Kidney (tissue), 14 donors: ENCODE measurements around the gene CIRBP. TPM values are rescaled to one million over a fixed set of nuclear protein-coding genes. Genes with fewer than 3 reads are reported as not detected.

ENCODE experiments used
- DNase-seq, 5 donors: peaks; one replicate each; pipeline ENCODE4 v3.0.0-alpha.2; 2013 to 2020
- FAIRE-seq: peaks from 2 replicates; lab custom pipeline; 2012; peaks lifted over from hg19 to GRCh38; lab: Jason Lieb, UNC
- H3K27ac ChIP-seq, 2 donors: one replicate each; pipeline ENCODE4 v1.7.0; 2013; ENCODE audit warnings: low read depth in 2 of 2, low read length in 2 of 2, inconsistent platforms in 1 of 2
- H3K27me3 ChIP-seq: one replicate; pipeline ENCODE4 v1.7.1; 2013; ENCODE audit warnings: low read length, inconsistent platforms; ENCODE audit not compliant: control insufficient read depth, insufficient read depth
- H3K36me3 ChIP-seq, 3 donors: one replicate each; pipeline versions ENCODE4 v1.7.0 to v1.7.1; 2013; ENCODE audit warnings: low read length in 3 of 3, control low read depth in 1 of 3, inconsistent platforms in 1 of 3; ENCODE audit not compliant: insufficient read depth in 3 of 3, control insufficient read depth in 2 of 3
- H3K4me1 ChIP-seq, 3 donors: one replicate each; pipeline versions ENCODE4 v1.7.0 to v1.7.1; 2013; ENCODE audit warnings: low read length in 3 of 3, inconsistent platforms in 1 of 3, low read depth in 1 of 3; ENCODE audit not compliant: control insufficient read depth in 2 of 3, insufficient read depth in 2 of 3
- H3K4me3 ChIP-seq, 3 donors: one replicate each; pipeline versions ENCODE4 v1.7.0 to v1.8.1; 2013; ENCODE audit warnings: low read length in 3 of 3, control low read depth in 1 of 3, inconsistent platforms in 1 of 3
- H3K9ac ChIP-seq, 3 donors: one replicate each; pipeline versions ENCODE4 v1.7.0 to v1.7.1; 2013; ENCODE audit warnings: low read length in 3 of 3, control low read depth in 1 of 3, inconsistent platforms in 1 of 3
- H3K9me3 ChIP-seq, 3 donors: one replicate each; pipeline versions ENCODE4 v1.7.0 to v1.7.1; 2013; ENCODE audit warnings: low read length in 3 of 3, control low read depth in 1 of 3, inconsistent platforms in 1 of 3; ENCODE audit not compliant: control insufficient read depth in 2 of 3, insufficient read depth in 1 of 3
- CTCF ChIP-seq: IDR thresholded peaks from 3 replicates; pipeline ENCODE4 v1.5.1; 2012; ENCODE audit warnings: mild to moderate bottlenecking, moderate library complexity, borderline replicate concordance; ENCODE audit not compliant: insufficient read depth; ENCODE audit errors: extremely low read depth
- intact Hi-C: fragments of 100-400 bp; cut with DNase I; formaldehyde crosslinking; loops from one replicate; pipeline ENCODE4 v1.11.1; 2022
- polyA plus RNA-seq: library from polyadenylated mRNA; stranded (reverse); fragments of 350-450 nt; fragmentation: Illumina TruSeq; extraction: RNeasy Lipid Tissue Mini Kit (QIAGEN cat#74804); gene quantifications from one replicate; pipeline ENCODE4 v1.2.3, GENCODE V29; 2014; ENCODE audit warnings: low read depth, low replicate concordance; ENCODE audit not compliant: insufficient read depth
- total RNA-seq: library from RNA; stranded (reverse); fragmentation: NEBNext Ultra II Directional; extraction: Animal tissue kit (Norgen Biotek cat#: 25700); gene quantifications from one replicate; pipeline ENCODE4 v1.2.1, GENCODE V29; 2021
- donor health status: control.
- donor health status: control.
- donor health status: control.
- donor health status: control.
- donor health status: control.
- donor health status: DM: yes; HTN: yes; CAD: no.
- donor health status: Normal renal cell carcinoma (clear cell type).

The CIRBP gene
- total and polyA plus RNA-seq, 2 donors from 2014 or later: 408 to 533 TPM

- no peak for FAIRE-seq
- Histone ChIP-seq H3K9me3 (no peaks in the 10 kb centered on the region), H3K27ac (no peak overlapping the region), H3K9ac (no peak overlapping the region), H3K4me1 (peaks cover 0 to 9% (median 0%) of the 10 kb centered on the region in 3 donors), H3K27me3 (no peaks in the 10 kb centered on the region), H3K36me3 (no peaks in the 10 kb centered on the region), H3K4me3 (no peak overlapping the region)
- TF ChIP-seq CTCF: no peak
- intact Hi-C loops: no loop called here
- no peak for DNase-seq
Measured at GRCh38 chr19:1229056-1229923, 39.8 kb upstream of the CIRBP start.

DNA sequence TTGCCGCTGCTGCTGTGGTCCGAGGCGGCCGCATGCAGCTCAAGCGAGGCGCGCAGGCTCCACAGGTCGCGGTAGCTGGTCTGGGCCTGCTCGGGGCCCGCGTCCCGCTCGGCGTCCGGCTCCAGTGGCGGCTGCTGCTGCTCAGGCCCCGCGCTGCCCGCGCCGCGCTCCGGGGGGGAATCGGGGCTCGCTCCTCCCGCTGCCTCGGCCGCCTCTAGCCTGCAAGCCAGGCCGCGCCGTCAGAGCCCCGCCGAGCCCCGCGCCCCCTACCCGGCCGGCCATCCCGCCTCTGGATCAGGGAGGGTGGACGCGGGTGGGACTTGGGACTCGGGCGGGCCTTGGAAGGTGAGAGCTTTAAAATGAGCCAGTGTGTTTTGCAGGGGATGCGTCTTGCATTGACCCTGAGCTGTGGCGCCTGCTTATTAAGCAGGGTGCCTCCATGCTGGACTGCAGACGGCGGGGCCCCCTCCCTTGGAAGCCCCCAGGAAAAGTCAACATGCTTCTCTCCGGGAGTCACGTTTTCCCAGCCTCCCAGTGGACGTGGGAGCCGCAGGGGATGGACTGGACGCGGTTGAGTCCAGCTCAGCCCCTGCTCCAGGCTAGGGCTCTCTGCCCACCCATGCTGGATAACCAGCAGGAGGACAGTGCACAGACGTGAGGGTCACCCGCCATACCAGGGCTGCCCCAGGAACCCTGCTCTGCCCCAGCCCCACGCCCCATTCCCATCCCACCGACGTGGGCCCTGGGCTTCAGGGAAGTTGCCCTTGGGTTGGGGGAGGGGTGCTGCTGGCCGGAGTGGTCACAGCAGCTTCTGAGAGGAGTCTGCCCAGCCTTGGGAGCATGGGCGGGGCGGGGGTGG, 39.0 kb upstream of the CIRBP start:
- no peak for FAIRE-seq

DNA sequence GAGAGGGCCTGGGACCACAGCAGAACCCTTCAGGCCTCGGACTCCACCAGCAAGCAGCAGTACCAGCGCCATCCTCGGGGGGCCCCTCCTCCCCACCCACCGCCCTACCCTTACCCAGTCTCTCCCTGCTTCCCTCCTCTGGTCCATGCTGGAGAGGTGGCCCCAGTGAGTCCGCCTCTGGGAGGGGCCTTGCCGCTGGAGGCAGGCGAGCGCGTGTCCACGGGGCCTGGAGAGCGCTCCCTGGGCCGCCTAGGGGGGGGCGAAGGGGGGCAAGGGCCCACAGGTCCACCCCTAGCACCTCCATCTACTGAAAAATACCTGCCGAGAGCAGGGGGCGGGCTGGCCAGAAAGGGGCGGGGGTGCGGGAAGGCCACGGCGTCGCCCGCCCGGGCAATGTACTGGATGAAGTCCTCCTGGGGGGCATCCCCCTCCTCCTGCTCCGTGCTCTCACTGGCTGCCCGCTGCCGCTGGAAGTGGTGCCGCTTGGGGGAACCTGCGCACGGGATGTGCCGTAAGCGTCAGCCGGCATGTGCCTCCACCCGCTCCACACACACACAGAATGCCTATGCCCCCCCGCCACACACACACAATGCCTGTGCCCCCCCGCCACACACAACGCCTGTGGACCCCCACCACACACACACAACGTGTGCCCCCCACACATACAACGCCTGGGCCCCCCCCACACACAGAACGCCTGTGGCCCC, 38.2 kb upstream of the CIRBP start:
- Histone ChIP-seq H3K27me3 (no peaks in the 10 kb centered on the region), H3K36me3 (no peaks in the 10 kb centered on the region), H3K4me1 (peaks cover 0 to 9% (median 0%) of the 10 kb centered on the region in 3 donors), H3K9me3 (no peaks in the 10 kb centered on the region), H3K27ac (no peak overlapping the region), H3K9ac (no peak overlapping the region), H3K4me3 (no peak overlapping the region)
- no peak for TF ChIP-seq CTCF
- no peak for FAIRE-seq
- DNase-seq: peak in 3 of 5 donors; percentile 26 to 71 (median 51)
- intact Hi-C loops: no loop called here

More for the DNA sequence above, 39.0 kb upstream of the CIRBP start:
- H3K4me3 ChIP-seq: no peak overlapping the region
- H3K9ac ChIP-seq: no peak overlapping the region
- H3K27me3 ChIP-seq: no peaks in the 10 kb centered on the region
- no peak for DNase-seq
- no peaks in the 10 kb centered on the region for H3K36me3 ChIP-seq
- H3K9me3 ChIP-seq: no peaks in the 10 kb centered on the region
- no peak for TF ChIP-seq CTCF
- H3K4me1 ChIP-seq: peaks cover 0 to 9% (median 0%) of the 10 kb centered on the region in 3 donors
- H3K27ac ChIP-seq: no peak overlapping the region
- intact Hi-C loops: no loop called here
